Measurements from ENCODE around the gene SPIN2A.
A peak's percentile ranks its signal among the peaks of the same experiment; 100 is the strongest.
"Not testable (repeated sequence)": the region's sequence is repeated elsewhere in the genome, so short reads cannot be mapped to it uniquely, and the experiment has no call there.

Gene SPIN2A
- total RNA-seq = 0 to 0.21 (median 0) reads per million in 18 experiments

GRCh38 chrX:57137073-57137472 is at the start of gene SPIN2A:
SPIN2A (minus strand) TSS chrX:57137397; CDS start chrX:57136597, 800 bp downstream.
- DNase-seq = not testable (repeated sequence)

GRCh38 chrX:57178605-57179004 is 41.4 kb upstream of the SPIN2A start:
- DNase-seq = no peak

GRCh38 chrX:57177070-57177469 is 39.9 kb upstream of the SPIN2A start:
- no peak for DNase-seq

- no peak for DNase-seq
These were observed 35.3 kb upstream of the SPIN2A start for GRCh38 chrX:57172544-57172943.

GRCh38 chrX:57156397-57157049 is 19.3 kb upstream of the SPIN2A start:
- DNase-seq = no peak

- DNase-seq = no peak
These were observed 18.0 kb upstream of the SPIN2A start for GRCh38 chrX:57155171-57155570.

- not testable (repeated sequence) for DNase-seq
These were observed 15.0 kb upstream of the SPIN2A start for GRCh38 chrX:57152222-57152621.

- DNase-seq = no peak
These were observed 1.5 kb upstream of the SPIN2A start for GRCh38 chrX:57138674-57139073.

- DNase-seq = no peak
These were observed 304 bp upstream of the SPIN2A start for GRCh38 chrX:57137501-57137900.

- DNase-seq = not testable (repeated sequence)
These were observed 608 bp downstream of the SPIN2A start for GRCh38 chrX:57136589-57136988.

GRCh38 chrX:57135287-57135686 is 1.9 kb downstream of the SPIN2A start:
- no peak for DNase-seq

- DNase-seq = no peak
These were observed 2.5 kb downstream of the SPIN2A start for GRCh38 chrX:57134702-57135101.

GRCh38 chrX:57133706-57134105 is 3.5 kb downstream of the SPIN2A start:
- no peak for DNase-seq

- DNase-seq = not testable (repeated sequence)
These were observed 3.9 kb downstream of the SPIN2A start for GRCh38 chrX:57133284-57133683.

- DNase-seq = no peak
These were observed 5.2 kb downstream of the SPIN2A start for GRCh38 chrX:57132046-57132445.

- DNase-seq = no peak
These were observed 15.4 kb downstream of the SPIN2A start for GRCh38 chrX:57121816-57122215.

GRCh38 chrX:57121162-57121755 is 15.9 kb downstream of the SPIN2A start, which contains the start of gene SPIN2B:
SPIN2B (minus strand) TSS chrX:57121548.
- DNase-seq = peak; percentile 83 to 84

GRCh38 chrX:57120619-57121161 is 16.5 kb downstream of the SPIN2A start:
- DNase-seq = not testable (repeated sequence)

GRCh38 chrX:57119416-57119815 is 17.8 kb downstream of the SPIN2A start:
- no peak for DNase-seq

GRCh38 chrX:57117566-57117965 is 19.6 kb downstream of the SPIN2A start:
- not testable (repeated sequence) for DNase-seq

GRCh38 chrX:57104921-57105398 is 32.2 kb downstream of the SPIN2A start:
- no peak for DNase-seq

GRCh38 chrX:57104406-57104805 is 32.8 kb downstream of the SPIN2A start:
- DNase-seq = no peak

- no peak for DNase-seq
These were observed 33.7 kb downstream of the SPIN2A start for GRCh38 chrX:57103489-57103888.

- not testable (repeated sequence) for DNase-seq
These were observed 34.3 kb downstream of the SPIN2A start for GRCh38 chrX:57102918-57103317.

Data from inflammatory macrophage (primary cell).